DND-41 (cell line): ENCODE data around the gene MAMLD1.

Experiments used
- EZH2 ChIP-seq: IDR thresholded peaks from 3 replicates; pipeline ENCODE4 v1.6.1; 2012; ENCODE audit warnings: borderline replicate concordance, low read depth, mild to moderate bottlenecking, moderate library complexity, low read length, inconsistent platforms; ENCODE audit not compliant: severe bottlenecking
- TF ChIP-seq, protein P1 (sequence below): IDR thresholded peaks from 2 replicates; pipeline ENCODE4 v1.5.1; 2012; ENCODE audit warnings: borderline replicate concordance, low read length, moderate library complexity, mild to moderate bottlenecking; ENCODE audit not compliant: poor library complexity, severe bottlenecking; ENCODE audit errors: extremely low read depth

DNA sequence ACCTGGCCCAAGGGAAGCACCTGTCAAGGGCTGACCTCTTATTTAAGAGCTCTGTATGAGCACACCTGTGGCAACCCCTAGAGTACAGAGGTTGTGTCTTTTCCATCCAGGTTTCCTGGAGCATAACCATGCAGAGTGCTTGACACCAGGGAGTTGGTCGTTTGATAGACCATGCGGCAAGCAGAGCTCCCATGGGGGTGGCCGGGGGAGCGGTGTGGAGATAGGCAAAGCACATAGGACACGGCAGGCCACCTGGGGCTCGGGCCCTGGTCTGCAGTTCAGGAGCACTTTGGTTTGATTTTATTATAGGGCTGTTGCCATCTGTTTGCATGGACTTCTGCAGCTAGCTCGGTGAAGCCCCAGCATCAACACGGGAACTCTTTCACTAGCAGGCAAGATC, 110.3 kb downstream of the MAMLD1 start:
- no peak for TF ChIP-seq EZH2
- TF ChIP-seq, protein P1, sequence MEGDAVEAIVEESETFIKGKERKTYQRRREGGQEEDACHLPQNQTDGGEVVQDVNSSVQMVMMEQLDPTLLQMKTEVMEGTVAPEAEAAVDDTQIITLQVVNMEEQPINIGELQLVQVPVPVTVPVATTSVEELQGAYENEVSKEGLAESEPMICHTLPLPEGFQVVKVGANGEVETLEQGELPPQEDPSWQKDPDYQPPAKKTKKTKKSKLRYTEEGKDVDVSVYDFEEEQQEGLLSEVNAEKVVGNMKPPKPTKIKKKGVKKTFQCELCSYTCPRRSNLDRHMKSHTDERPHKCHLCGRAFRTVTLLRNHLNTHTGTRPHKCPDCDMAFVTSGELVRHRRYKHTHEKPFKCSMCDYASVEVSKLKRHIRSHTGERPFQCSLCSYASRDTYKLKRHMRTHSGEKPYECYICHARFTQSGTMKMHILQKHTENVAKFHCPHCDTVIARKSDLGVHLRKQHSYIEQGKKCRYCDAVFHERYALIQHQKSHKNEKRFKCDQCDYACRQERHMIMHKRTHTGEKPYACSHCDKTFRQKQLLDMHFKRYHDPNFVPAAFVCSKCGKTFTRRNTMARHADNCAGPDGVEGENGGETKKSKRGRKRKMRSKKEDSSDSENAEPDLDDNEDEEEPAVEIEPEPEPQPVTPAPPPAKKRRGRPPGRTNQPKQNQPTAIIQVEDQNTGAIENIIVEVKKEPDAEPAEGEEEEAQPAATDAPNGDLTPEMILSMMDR: no peak
